ENCODE results near the gene FAM3C. TPM values are rescaled to one million over a fixed set of nuclear protein-coding genes. Genes with fewer than 3 reads are reported as not detected.

Gene FAM3C
- total and polyA plus RNA-seq, 10 of the 15 experiments (the other 5 are each of a cell fraction or from before 2014, with no cell fraction given) = 11.0 to 110 (median 27.8) TPM

- Histone ChIP-seq H3K9me3 (replicated peaks; ENCODE audit: control insufficient read depth, insufficient read depth, low read length) (no peaks in the 10 kb centered on the region), H3K27me3 (replicated peaks in 1 of 2; ENCODE audit: control insufficient read depth in 2 of 2, insufficient read depth in 2 of 2, low read length in 1 of 2) (no peaks in the 10 kb centered on the region), H3K4me3 (no peak overlapping the region), H3K9ac (ENCODE audit: control insufficient read depth, insufficient read depth, low read length) (no peak overlapping the region), H3K36me3 (ENCODE audit: control insufficient read depth in 2 of 2, insufficient read depth in 2 of 2, low read length in 1 of 2) (no peaks in the 10 kb centered on the region), H2AFZ (ENCODE audit: control insufficient read depth, low read depth, low read length) (no peak overlapping the region), H3K79me2 (ENCODE audit: control insufficient read depth, insufficient read depth, low read length) (no peaks in the 10 kb centered on the region), H3K4me2 (ENCODE audit: control insufficient read depth, insufficient read depth) (no peak overlapping the region), H3K27ac (ENCODE audit: control insufficient read depth, insufficient read depth) (no peak overlapping the region), H4K20me1 (ENCODE audit: control insufficient read depth, insufficient read depth) (no peaks in the 10 kb centered on the region), H3K4me1 (ENCODE audit: control insufficient read depth, insufficient read depth, low read length) (peaks cover 28% of the 10 kb centered on the region)
- ChIA-PET SMC1A (ENCODE audit: uncharacterized antibody, unreplicated experiment) (interaction anchor here (0.6 to 3.9 kb wide), 3 partner anchors 23 to 94 kb away, joined by 3 to 20 read pairs (median 13); no protein-coding TSS in a partner anchor), POLR2A (no interaction called here), CTCF (no interaction called here), RAD21 (ENCODE audit: unreplicated experiment) (no interaction called here)
- FAIRE-seq = no peak
- intact Hi-C loops (cut with micrococcal nuclease; ENCODE audit: unreplicated experiment) = no loop called here
- ATAC-seq = no peak
- BruUV-seq (replicated peaks) = no TSS peak
- in situ Hi-C loops (cut with MboI) = no loop called here
- TF ChIP-seq CBX5 (IDR thresholded peaks at IDR 0.05; ENCODE audit: low read depth) = no peak
- no peak for TF ChIP-seq CTCF (IDR thresholded peaks at IDR 0.05 in 2 of 3, conservative IDR thresholded peaks at IDR 0.05 in 1 of 3; ENCODE audit: control insufficient read depth in 2 of 3, extremely low read depth in 1 of 3, insufficient read depth in 1 of 3, low read depth in 3 of 3, low read length in 3 of 3)
- TF ChIP-seq SUZ12 (IDR thresholded peaks at IDR 0.05; ENCODE audit: unreplicated experiment) = no peak
- no peak for TF ChIP-seq CEBPB (IDR thresholded peaks at IDR 0.05; ENCODE audit: borderline replicate concordance in 1 of 2, low read depth in 2 of 2, low read length in 2 of 2)
- no peak for TF ChIP-seq ELK1 (IDR thresholded peaks at IDR 0.05; ENCODE audit: low read depth, low read length)
- no peak for TF ChIP-seq ZBTB33 (IDR thresholded peaks at IDR 0.05)
- TF ChIP-seq SMAD1 (IDR thresholded peaks at IDR 0.05; ENCODE audit: low read depth, partially characterized antibody) = no peak
- no peak for TF ChIP-seq CREM (IDR thresholded peaks at IDR 0.05; ENCODE audit: low read depth)
- TF ChIP-seq, protein P1, sequence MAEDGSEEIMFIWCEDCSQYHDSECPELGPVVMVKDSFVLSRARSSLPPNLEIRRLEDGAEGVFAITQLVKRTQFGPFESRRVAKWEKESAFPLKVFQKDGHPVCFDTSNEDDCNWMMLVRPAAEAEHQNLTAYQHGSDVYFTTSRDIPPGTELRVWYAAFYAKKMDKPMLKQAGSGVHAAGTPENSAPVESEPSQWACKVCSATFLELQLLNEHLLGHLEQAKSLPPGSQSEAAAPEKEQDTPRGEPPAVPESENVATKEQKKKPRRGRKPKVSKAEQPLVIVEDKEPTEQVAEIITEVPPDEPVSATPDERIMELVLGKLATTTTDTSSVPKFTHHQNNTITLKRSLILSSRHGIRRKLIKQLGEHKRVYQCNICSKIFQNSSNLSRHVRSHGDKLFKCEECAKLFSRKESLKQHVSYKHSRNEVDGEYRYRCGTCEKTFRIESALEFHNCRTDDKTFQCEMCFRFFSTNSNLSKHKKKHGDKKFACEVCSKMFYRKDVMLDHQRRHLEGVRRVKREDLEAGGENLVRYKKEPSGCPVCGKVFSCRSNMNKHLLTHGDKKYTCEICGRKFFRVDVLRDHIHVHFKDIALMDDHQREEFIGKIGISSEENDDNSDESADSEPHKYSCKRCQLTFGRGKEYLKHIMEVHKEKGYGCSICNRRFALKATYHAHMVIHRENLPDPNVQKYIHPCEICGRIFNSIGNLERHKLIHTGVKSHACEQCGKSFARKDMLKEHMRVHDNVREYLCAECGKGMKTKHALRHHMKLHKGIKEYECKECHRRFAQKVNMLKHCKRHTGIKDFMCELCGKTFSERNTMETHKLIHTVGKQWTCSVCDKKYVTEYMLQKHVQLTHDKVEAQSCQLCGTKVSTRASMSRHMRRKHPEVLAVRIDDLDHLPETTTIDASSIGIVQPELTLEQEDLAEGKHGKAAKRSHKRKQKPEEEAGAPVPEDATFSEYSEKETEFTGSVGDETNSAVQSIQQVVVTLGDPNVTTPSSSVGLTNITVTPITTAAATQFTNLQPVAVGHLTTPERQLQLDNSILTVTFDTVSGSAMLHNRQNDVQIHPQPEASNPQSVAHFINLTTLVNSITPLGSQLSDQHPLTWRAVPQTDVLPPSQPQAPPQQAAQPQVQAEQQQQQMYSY (CRISPR knock-in tag; IDR thresholded peaks at IDR 0.05) = no peak
- no peak for TF ChIP-seq YBX1 (IDR thresholded peaks at IDR 0.05)
- TF ChIP-seq NFIC (IDR thresholded peaks at IDR 0.05; ENCODE audit: low read depth, low read length) = no peak
- no peak for TF ChIP-seq SMAD5 (IDR thresholded peaks at IDR 0.05; ENCODE audit: low read depth)
- TF ChIP-seq SMARCA5 (IDR thresholded peaks at IDR 0.05) = no peak
- TF ChIP-seq BCL11A (IDR thresholded peaks at IDR 0.05; ENCODE audit: low read depth, low read length) = no peak
- no peak for TF ChIP-seq ZNF24 (IDR thresholded peaks at IDR 0.05)
- DNase-seq (ENCODE audit: low read depth, low spot score) = no peak
- WGBS (ENCODE audit: insufficient coverage, insufficient replicate concordance, low lambda C conversion rate, missing lambda C conversion rate) = 69% methylated on average over 7 of the region's 7 CpGs
Measured at GRCh38 chr7:121436688-121437087, 40.6 kb upstream of the FAM3C start.

Data from GM12878 (cell line).